Ishikawa (cell line): Measurements from ENCODE around the gene FBXO10.

Experiments used
- CREB1 ChIP-seq: IDR thresholded peaks from 2 replicates; pipeline ENCODE4 v1.6.1; 2012; ENCODE audit warnings: low read depth
- FOXM1 ChIP-seq: IDR thresholded peaks from 2 replicates; pipeline ENCODE4 v1.6.1; 2012; ENCODE audit warnings: low read depth, borderline replicate concordance
- RAD21 ChIP-seq: IDR thresholded peaks from 2 replicates; pipeline ENCODE4 v1.6.1; 2012; ENCODE audit warnings: low read depth
- TAF1 ChIP-seq: IDR thresholded peaks from 2 replicates; pipeline ENCODE4 v1.6.1; 2012; ENCODE audit warnings: low read depth, mild to moderate bottlenecking
- ZBTB7A ChIP-seq: IDR thresholded peaks from 2 replicates; pipeline ENCODE4 v1.6.1; 2012; ENCODE audit warnings: low read depth
- TF ChIP-seq, protein P1 (sequence below): IDR thresholded peaks from 2 replicates; pipeline ENCODE4 v1.6.1; 2012
- TF ChIP-seq, protein P2 (sequence below): IDR thresholded peaks from 2 replicates; pipeline ENCODE4 v1.6.1; 2012

GRCh38 chr9:37551468-37551867 lies 24.7 kb downstream of the FBXO10 start:
- TF ChIP-seq, protein P1, sequence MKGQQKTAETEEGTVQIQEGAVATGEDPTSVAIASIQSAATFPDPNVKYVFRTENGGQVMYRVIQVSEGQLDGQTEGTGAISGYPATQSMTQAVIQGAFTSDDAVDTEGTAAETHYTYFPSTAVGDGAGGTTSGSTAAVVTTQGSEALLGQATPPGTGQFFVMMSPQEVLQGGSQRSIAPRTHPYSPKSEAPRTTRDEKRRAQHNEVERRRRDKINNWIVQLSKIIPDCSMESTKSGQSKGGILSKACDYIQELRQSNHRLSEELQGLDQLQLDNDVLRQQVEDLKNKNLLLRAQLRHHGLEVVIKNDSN = no peak
- TF ChIP-seq, protein P2, sequence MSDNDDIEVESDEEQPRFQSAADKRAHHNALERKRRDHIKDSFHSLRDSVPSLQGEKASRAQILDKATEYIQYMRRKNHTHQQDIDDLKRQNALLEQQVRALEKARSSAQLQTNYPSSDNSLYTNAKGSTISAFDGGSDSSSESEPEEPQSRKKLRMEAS = no peak
- TF ChIP-seq RAD21 = no peak
- TF ChIP-seq FOXM1 = no peak
- no peak for TF ChIP-seq TAF1
- no peak for TF ChIP-seq ZBTB7A
- no peak for TF ChIP-seq CREB1
